ENCODE results near the gene GRIA4.
"Not testable (repeated sequence)": the region's sequence is repeated elsewhere in the genome, so short reads cannot be mapped to it uniquely, and the experiment has no call there.

Gene GRIA4

GRCh38 chr11:105780781-105781525, 171.1 kb downstream of the GRIA4 start:
- no peak for TF ChIP-seq CTCF (IDR thresholded peaks at IDR 0.05; ENCODE audit: borderline replicate concordance, insufficient read depth, low read depth, low read length)
- no peak overlapping the region for H3K4me3 ChIP-seq (ENCODE audit: low read depth, low read length)

GRCh38 chr11:105781807-105782206, 171.9 kb downstream of the GRIA4 start:
- H3K4me3 ChIP-seq (ENCODE audit: low read depth, low read length) = no peak overlapping the region
- no peak for TF ChIP-seq CTCF (IDR thresholded peaks at IDR 0.05; ENCODE audit: borderline replicate concordance, insufficient read depth, low read depth, low read length)

- H3K4me3 ChIP-seq (ENCODE audit: low read depth, low read length) = no peak overlapping the region
- no peak for TF ChIP-seq CTCF (IDR thresholded peaks at IDR 0.05; ENCODE audit: borderline replicate concordance, insufficient read depth, low read depth, low read length)
These were observed 173.3 kb downstream of the GRIA4 start for GRCh38 chr11:105783216-105783615.

GRCh38 chr11:105785850-105786249, 176.0 kb downstream of the GRIA4 start:
- H3K4me3 ChIP-seq (ENCODE audit: low read depth, low read length) = not testable (repeated sequence)

- no peak overlapping the region for H3K4me3 ChIP-seq (ENCODE audit: low read depth, low read length)
- TF ChIP-seq CTCF (IDR thresholded peaks at IDR 0.05; ENCODE audit: borderline replicate concordance, insufficient read depth, low read depth, low read length) = no peak
These were observed 176.9 kb downstream of the GRIA4 start for GRCh38 chr11:105786741-105787140.

GRCh38 chr11:105789579-105790420, 179.9 kb downstream of the GRIA4 start:
- H3K4me3 ChIP-seq (ENCODE audit: low read depth, low read length) = no peak overlapping the region
- no peak for TF ChIP-seq CTCF (IDR thresholded peaks at IDR 0.05; ENCODE audit: borderline replicate concordance, insufficient read depth, low read depth, low read length)

GRCh38 chr11:105790840-105791239, 181.0 kb downstream of the GRIA4 start:
- H3K4me3 ChIP-seq (ENCODE audit: low read depth, low read length) = no peak overlapping the region
- no peak for TF ChIP-seq CTCF (IDR thresholded peaks at IDR 0.05; ENCODE audit: borderline replicate concordance, insufficient read depth, low read depth, low read length)
